ENCODE results near the gene RALGPS2. TPM values are rescaled to one million over a fixed set of nuclear protein-coding genes. Genes with fewer than 3 reads are reported as not detected.

Gene RALGPS2
- total RNA-seq, 1 donor, result 74.7 TPM

GRCh38 chr1:178684542-178685000 lies 40.5 kb upstream of the RALGPS2 start:
- no peak overlapping the region for H3K4me3 ChIP-seq (ENCODE audit: low read depth, low read length)
- DNase-seq (ENCODE audit: low read depth), result peak; percentile 93
- no peak for TF ChIP-seq CTCF (IDR thresholded peaks at IDR 0.05; ENCODE audit: insufficient read depth, low read length)

- H3K4me3 ChIP-seq (ENCODE audit: low read depth, low read length), result no peak overlapping the region
- no peak for DNase-seq (ENCODE audit: low read depth)
- no peak for TF ChIP-seq CTCF (IDR thresholded peaks at IDR 0.05; ENCODE audit: insufficient read depth, low read length)
Measured at GRCh38 chr1:178686407-178686806, 38.6 kb upstream of the RALGPS2 start.

DNA sequence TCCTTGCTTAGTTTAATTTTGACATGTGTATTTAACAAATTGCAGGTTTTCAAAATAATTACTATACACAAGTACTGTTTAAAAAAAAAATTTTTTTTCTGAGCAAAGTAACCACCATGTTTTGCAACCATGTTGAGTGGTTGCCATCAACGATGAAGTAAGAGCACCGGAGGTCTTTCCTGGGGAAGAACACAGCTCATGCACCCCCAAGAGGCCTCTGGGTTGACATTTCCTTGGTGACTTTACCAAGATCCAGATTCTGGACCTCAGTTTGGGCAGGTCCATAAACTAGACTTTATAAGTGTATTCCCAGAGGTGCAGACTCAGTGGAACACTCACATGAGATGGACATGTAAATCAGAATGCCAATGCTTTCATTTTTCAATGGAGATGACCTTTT lies 36.8 kb upstream of the RALGPS2 start:
- peak; percentile 83 for DNase-seq (ENCODE audit: low read depth)
- TF ChIP-seq CTCF (IDR thresholded peaks at IDR 0.05; ENCODE audit: insufficient read depth, low read length), result no peak
- H3K4me3 ChIP-seq (ENCODE audit: low read depth, low read length), result no peak overlapping the region

GRCh38 chr1:178689769-178690168 lies 35.3 kb upstream of the RALGPS2 start:
- peak; percentile 27 for DNase-seq (ENCODE audit: low read depth)
- no peak for TF ChIP-seq CTCF (IDR thresholded peaks at IDR 0.05; ENCODE audit: insufficient read depth, low read length)
- no peak overlapping the region for H3K4me3 ChIP-seq (ENCODE audit: low read depth, low read length)

GRCh38 chr1:178690496-178690895 lies 34.5 kb upstream of the RALGPS2 start:
- no peak for TF ChIP-seq CTCF (IDR thresholded peaks at IDR 0.05; ENCODE audit: insufficient read depth, low read length)
- DNase-seq (ENCODE audit: low read depth), result no peak
- no peak overlapping the region for H3K4me3 ChIP-seq (ENCODE audit: low read depth, low read length)

DNA sequence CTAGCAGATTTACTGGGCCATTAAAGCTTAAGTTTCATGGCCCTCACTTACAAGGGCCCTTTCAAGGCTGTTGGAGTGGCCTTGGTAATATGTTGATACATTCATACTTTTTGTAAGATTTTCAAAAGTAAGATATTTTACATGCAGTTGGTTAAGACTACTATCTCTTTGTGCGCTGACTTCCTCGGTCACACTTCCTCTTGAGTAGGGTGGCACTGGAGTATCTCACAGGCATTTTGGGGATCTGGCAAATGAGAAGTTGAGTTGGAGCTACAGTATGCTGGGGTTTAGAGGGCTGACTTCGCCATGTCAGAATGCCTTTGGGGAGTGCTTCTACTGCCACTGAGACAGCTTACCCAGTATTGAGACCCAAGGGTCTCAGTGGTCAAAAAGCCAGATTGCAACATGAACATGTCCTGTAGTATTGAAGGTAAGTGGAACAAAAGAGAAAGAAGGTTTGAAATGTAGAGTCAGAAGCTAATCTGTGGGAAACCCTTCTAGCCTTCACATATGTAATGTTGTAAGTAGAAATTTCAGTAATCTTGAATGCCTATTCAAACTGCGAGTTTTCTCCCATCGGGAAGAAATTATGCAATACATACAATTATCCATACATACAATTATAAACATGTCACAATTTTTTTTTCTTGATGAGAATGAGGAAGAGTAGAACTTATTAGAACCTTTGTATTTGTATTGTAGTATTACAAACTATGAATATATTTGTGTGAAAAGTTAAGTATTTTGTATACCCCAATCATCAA lies 32.3 kb upstream of the RALGPS2 start:
- TF ChIP-seq CTCF (IDR thresholded peaks at IDR 0.05; ENCODE audit: insufficient read depth, low read length), result no peak
- H3K4me3 ChIP-seq (ENCODE audit: low read depth, low read length), result no peak overlapping the region
- DNase-seq (ENCODE audit: low read depth), result no peak

DNA sequence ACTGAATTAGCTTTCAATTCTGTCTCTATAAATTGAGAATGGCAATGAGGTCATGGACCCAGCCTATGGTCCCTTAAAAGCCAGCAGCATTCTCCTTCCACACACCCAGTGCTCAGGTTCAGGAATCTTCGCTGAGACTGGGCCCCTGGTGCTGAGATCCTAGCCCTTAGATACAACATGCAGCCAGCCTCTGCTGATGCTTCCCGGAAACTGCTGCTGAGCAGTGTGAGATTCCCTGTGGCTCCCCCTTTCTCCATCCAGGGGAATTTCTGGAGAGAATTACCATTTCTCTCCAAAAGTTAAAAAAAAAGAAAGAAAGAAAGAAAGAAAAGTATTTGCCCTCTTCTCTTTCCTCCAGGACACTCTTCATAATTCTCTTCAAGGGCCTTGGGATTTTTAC lies 31.7 kb upstream of the RALGPS2 start:
- peak; percentile 54 for TF ChIP-seq CTCF (IDR thresholded peaks at IDR 0.05; ENCODE audit: insufficient read depth, low read length)
- peak; percentile 49 for DNase-seq (ENCODE audit: low read depth)

More for the DNA sequence above, 31.7 kb upstream of the RALGPS2 start:
- no peak overlapping the region for H3K4me3 ChIP-seq (ENCODE audit: low read depth, low read length)
